Gastrocnemius medialis (tissue), 4 donors: ENCODE measurements around the gene DPH2. TPM values are rescaled to one million over a fixed set of nuclear protein-coding genes. Genes with fewer than 3 reads are reported as not detected.

Experiments used
- ATAC-seq, 2 donors: fragments of 150-250 bp; one replicate each; pipeline ENCODE4 v1.9.1; 2016
- DNase-seq, 2 donors: peaks; one replicate each; pipeline ENCODE4 v3.0.0-alpha.2; 2019
- H3K27ac ChIP-seq, 4 donors: fragments of 200-600 bp; sonication (generic); 1 replicate in 1 of 4; 2 replicates in 3 of 4; pipeline ENCODE4 v1.5.1; 2016 to 2018; ENCODE audit warnings: mild to moderate bottlenecking in 2 of 4, moderate library complexity in 1 of 4
- H3K27me3 ChIP-seq, 3 donors: fragments of 200-600 bp; sonication (generic) in 2 of 3; 1 replicate in 1 of 3; 2 replicates in 2 of 3; pipeline versions ENCODE4 v1.5.1 to v1.6.0; 2016 to 2019; ENCODE audit warnings: mild to moderate bottlenecking in 1 of 3, moderate library complexity in 1 of 3
- H3K36me3 ChIP-seq, 2 donors: fragments of 200-600 bp; sonication (generic) in 1 of 2; one replicate each; pipeline ENCODE4 v1.5.1; 2017 to 2018
- H3K4me1 ChIP-seq, 2 donors: fragments of 200-600 bp; sonication (generic) in 1 of 2; one replicate each; pipeline ENCODE4 v1.5.1; 2016 to 2017; ENCODE audit warnings: mild to moderate bottlenecking in 2 of 2
- H3K4me3 ChIP-seq, 4 donors: fragments of 200-600 bp; sonication (generic) in 3 of 4; 1 replicate in 1 of 4; 2 replicates in 3 of 4; pipeline ENCODE4 v1.5.1; 2016 to 2019; ENCODE audit warnings: mild to moderate bottlenecking in 2 of 4
- H3K9me3 ChIP-seq, 3 donors: fragments of 200-600 bp; sonication (generic) in 2 of 3; 1 replicate in 1 of 3; 2 replicates in 2 of 3; pipeline ENCODE4 v1.5.1; 2016 to 2019
- CTCF ChIP-seq, 5 experiments: fragments of 450-650 bp in 3 of 5; fragments of 200-600 bp in 2 of 5; sonication (generic) in 2 of 5; IDR thresholded peaks in 4 of 5; conservative IDR thresholded peaks in 1 of 5; 1 replicate in 4 of 5; 2 replicates in 1 of 5; pipeline ENCODE4 v1.5.1; 2016 to 2019; ENCODE audit warnings: antibody characterized with exemption in 5 of 5, mild to moderate bottlenecking in 3 of 5, moderate library complexity in 3 of 5
- POLR2A ChIP-seq, 2 donors: fragments of 450-650 bp; IDR thresholded peaks; one replicate each; pipeline ENCODE4 v1.6.1; 2017; ENCODE audit warnings: antibody characterized with exemption in 2 of 2, mild to moderate bottlenecking in 2 of 2, moderate library complexity in 2 of 2
- in situ Hi-C, 4 donors: fragments of 200-750 bp; cut with MboI; loops; one replicate each; pipeline versions ENCODE4 v1.15.0 to v1.8.0; 2017; ENCODE audit warnings: low sequenced_read_pairs in 4 of 4
- intact Hi-C: fragments of 100-400 bp; cut with DNase I; formaldehyde crosslinking; loops from one replicate; pipeline ENCODE4 v1.15.1; 2023; ENCODE audit warnings: low total_unique reads
- total RNA-seq, 4 donors: library from RNA; depleted of rRNA; stranded (reverse); fragments of >200 nt; gene quantifications; one replicate each; pipeline versions ENCODE4 v1.1.0 to v1.2.3, GENCODE V29; 2016

Gene DPH2
- total RNA-seq, 4 donors from 2014 or later = 53.1 to 68.3 (median 55.3) TPM

DNA sequence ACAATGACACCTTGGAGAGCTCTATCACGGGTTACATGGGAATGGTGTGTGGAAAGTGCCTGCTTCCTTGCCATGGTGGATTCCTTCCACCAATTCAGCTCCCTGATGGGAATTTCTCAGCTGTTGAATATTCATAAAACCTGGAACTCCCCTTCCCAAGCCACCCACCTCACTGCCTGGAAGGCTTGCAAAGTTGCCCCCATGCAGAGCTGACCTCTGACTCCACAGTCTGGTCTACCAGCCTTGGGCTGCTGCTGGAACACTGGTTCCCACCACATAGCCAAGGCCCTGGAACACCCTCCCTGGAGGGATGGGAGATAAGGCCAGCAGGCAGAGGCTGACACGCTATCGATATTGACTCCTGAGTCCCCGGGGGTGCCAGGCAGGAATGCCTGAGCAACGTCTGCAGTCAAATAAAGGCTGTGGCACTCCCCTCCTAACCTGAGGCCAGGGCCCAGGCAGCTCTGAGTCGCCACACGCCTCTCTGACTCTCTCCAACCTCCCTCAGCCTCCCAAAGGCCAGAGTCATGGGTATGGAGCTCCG, 30.4 kb downstream of the DPH2 start:
- in situ Hi-C loops (loop anchor here in 1 of 4 donors (5.0 kb wide), 1 partner anchor 47 kb away; no protein-coding TSS in a partner anchor), intact Hi-C loops (loop anchor here (10.0 kb wide), 1 partner anchor 595 kb away; no protein-coding TSS in a partner anchor)
- Histone ChIP-seq H3K27ac (no peak overlapping the region), H3K27me3 (no peaks in the 10 kb centered on the region), H3K4me1 (no peaks in the 10 kb centered on the region), H3K36me3 (no peaks in the 10 kb centered on the region), H3K4me3 (no peak overlapping the region), H3K9me3 (no peaks in the 10 kb centered on the region)
- no peak for TF ChIP-seq POLR2A (IDR thresholded peaks at IDR 0.05)
- TF ChIP-seq CTCF (IDR thresholded peaks at IDR 0.05 in 4 of 5, conservative IDR thresholded peaks at IDR 0.05 in 1 of 5) = no peak
- ATAC-seq = no peak
- no peak for DNase-seq

DNA sequence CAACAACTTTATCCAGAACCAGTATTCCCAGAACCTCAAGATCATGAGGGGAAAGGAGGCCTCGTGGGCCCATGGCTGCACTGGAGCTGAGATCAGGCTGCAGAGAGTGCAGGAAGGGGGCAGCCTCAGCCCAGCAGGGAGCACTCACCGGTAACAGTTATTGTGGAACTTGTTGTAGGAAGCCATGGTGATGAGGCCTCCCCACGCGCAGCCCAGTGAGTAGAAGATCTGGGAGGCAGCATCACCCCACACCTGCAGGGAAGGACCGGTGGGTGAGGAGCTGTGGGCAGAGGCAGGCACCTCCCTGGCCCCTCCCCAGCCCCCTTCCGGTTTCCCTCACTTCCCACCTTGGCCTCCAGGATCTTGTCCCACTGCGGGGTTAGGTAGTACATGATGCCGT, 32.4 kb downstream of the DPH2 start:
- Histone ChIP-seq H3K27ac (no peak overlapping the region), H3K27me3 (no peaks in the 10 kb centered on the region), H3K4me1 (no peaks in the 10 kb centered on the region), H3K9me3 (no peaks in the 10 kb centered on the region), H3K4me3 (no peak overlapping the region), H3K36me3 (no peaks in the 10 kb centered on the region)
- intact Hi-C loops = loop anchor here (10.0 kb wide), 1 partner anchor 593 kb away; no protein-coding TSS in a partner anchor
- TF ChIP-seq POLR2A (IDR thresholded peaks at IDR 0.05) = no peak
- no peak for TF ChIP-seq CTCF (IDR thresholded peaks at IDR 0.05 in 4 of 5, conservative IDR thresholded peaks at IDR 0.05 in 1 of 5)
- no peak for DNase-seq
- ATAC-seq = no peak
- in situ Hi-C loops = loop anchor here in 1 of 4 donors (5.0 kb wide), 1 partner anchor 45 kb away; no protein-coding TSS in a partner anchor

DNA sequence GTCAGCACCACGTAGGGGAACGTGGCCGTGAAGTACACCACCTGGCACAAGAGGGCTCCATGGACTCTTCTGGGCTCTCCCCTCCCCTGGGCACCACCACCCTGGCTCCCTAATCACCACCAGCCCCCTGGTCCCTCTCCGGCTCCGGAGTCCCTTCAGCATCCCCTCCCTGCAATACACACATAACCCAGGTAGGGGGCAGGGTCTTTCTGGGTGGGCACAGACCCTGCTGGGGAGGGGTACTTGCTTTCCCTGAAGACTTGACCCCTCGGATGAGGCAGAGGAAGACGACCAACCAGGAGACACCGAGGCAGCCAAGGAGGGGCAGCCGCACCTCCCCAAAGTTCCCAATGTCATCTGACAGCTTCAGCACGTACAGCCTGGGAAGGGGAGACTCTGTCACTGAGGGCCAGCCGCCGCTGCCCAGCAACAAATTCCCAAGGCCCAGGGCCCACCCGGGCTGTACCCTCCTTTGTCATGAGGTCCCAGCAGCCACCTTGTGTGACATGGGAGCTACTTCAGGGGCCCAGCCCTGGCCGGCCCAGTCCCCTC, 32.9 kb downstream of the DPH2 start:
- ATAC-seq (no peak), DNase-seq (no peak)
- no peaks in the 10 kb centered on the region for H3K36me3 ChIP-seq
- no peak overlapping the region for H3K27ac ChIP-seq
- H3K9me3 ChIP-seq = no peaks in the 10 kb centered on the region
- H3K4me1 ChIP-seq = no peaks in the 10 kb centered on the region
- in situ Hi-C loops = loop anchor here in 1 of 4 donors (5.0 kb wide), 1 partner anchor 45 kb away; no protein-coding TSS in a partner anchor
- H3K4me3 ChIP-seq = no peak overlapping the region
- H3K27me3 ChIP-seq = no peaks in the 10 kb centered on the region
- intact Hi-C loops = loop anchor here (10.0 kb wide), 1 partner anchor 592 kb away; no protein-coding TSS in a partner anchor
- no peak for TF ChIP-seq CTCF (IDR thresholded peaks at IDR 0.05 in 4 of 5, conservative IDR thresholded peaks at IDR 0.05 in 1 of 5)
- TF ChIP-seq POLR2A (IDR thresholded peaks at IDR 0.05) = no peak

DNA sequence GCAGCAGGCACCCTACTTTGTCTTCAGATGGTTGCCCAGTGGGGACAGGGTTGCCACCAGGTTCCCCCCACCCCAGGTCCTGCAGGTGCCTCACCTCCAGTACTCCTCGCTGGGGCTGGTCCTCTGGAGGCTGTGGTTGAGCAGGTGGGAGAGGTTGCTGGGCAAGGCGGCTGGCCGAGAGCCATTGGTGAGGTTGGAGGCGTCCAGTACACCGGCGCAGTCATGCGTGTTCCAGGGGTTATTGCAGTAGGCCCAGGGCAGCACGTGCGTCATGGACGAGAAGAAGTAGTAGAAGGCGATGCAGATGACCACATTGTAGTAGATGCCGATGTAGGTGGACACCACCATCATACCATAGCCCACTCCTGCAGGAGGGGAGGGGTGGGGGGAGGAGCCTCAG, 38.4 kb downstream of the DPH2 start:
- in situ Hi-C loops (loop anchor here in 2 of 4 donors (5.0 kb wide), 2 partner anchors 34 to 39 kb away; no protein-coding TSS in a partner anchor), intact Hi-C loops (loop anchor here (10.0 kb wide), 1 partner anchor 587 kb away; no protein-coding TSS in a partner anchor)
- DNase-seq (no peak), ATAC-seq (no peak)
- Histone ChIP-seq H3K27me3 (no peaks in the 10 kb centered on the region), H3K4me3 (no peak overlapping the region), H3K36me3 (no peaks in the 10 kb centered on the region), H3K4me1 (no peaks in the 10 kb centered on the region), H3K9me3 (no peaks in the 10 kb centered on the region), H3K27ac (no peak overlapping the region)
- TF ChIP-seq CTCF (IDR thresholded peaks at IDR 0.05 in 4 of 5, conservative IDR thresholded peaks at IDR 0.05 in 1 of 5) (no peak), POLR2A (IDR thresholded peaks at IDR 0.05) (no peak)
